ENCODE data around the gene NR2C1.

The NR2C1 gene

GRCh38 chr12:95055057-95055456 lies 18.4 kb downstream of the NR2C1 start:
- Histone ChIP-seq H3K4me3 (ENCODE audit: extremely low read depth, insufficient read depth, low read length, poor library complexity, severe bottlenecking) (no peak overlapping the region), H3K9me3 (ENCODE audit: control insufficient read depth, low read length) (no peaks in the 10 kb centered on the region), H3K36me3 (ENCODE audit: control insufficient read depth, insufficient read depth, low read length) (peaks cover 87% of the 10 kb centered on the region), H3K27ac (ENCODE audit: low read depth, low read length, severe bottlenecking) (no peak overlapping the region), H3K4me1 (ENCODE audit: control insufficient read depth, insufficient read depth, low read length, poor library complexity, severe bottlenecking) (no peaks in the 10 kb centered on the region)
- no CpG with 5 or more reads among the region's 2 CpGs for WGBS, 2 experiments (ENCODE audit: insufficient coverage in 2 of 2)

- 89% methylated on average over 1 of the region's 2 CpGs; no CpG with 5 or more reads in 1 of the 2 experiments for WGBS, 2 experiments (ENCODE audit: insufficient coverage in 2 of 2)
- H3K27ac ChIP-seq (ENCODE audit: low read depth, low read length, severe bottlenecking), result no peak overlapping the region
- peaks cover 86% of the 10 kb centered on the region for H3K36me3 ChIP-seq (ENCODE audit: control insufficient read depth, insufficient read depth, low read length)
- H3K9me3 ChIP-seq (ENCODE audit: control insufficient read depth, low read length), result no peaks in the 10 kb centered on the region
- no peak overlapping the region for H3K4me3 ChIP-seq (ENCODE audit: extremely low read depth, insufficient read depth, low read length, poor library complexity, severe bottlenecking)
- no peaks in the 10 kb centered on the region for H3K4me1 ChIP-seq (ENCODE audit: control insufficient read depth, insufficient read depth, low read length, poor library complexity, severe bottlenecking)
Observed at GRCh38 chr12:95054206-95054605, 19.2 kb downstream of the NR2C1 start.

GRCh38 chr12:95051241-95051640 lies 22.2 kb downstream of the NR2C1 start:
- 83 to 100% methylated on average over 1 to 2 of the region's 4 CpGs for WGBS, 2 experiments (ENCODE audit: insufficient coverage in 2 of 2)
- H3K36me3 ChIP-seq (ENCODE audit: control insufficient read depth, insufficient read depth, low read length), result peaks cover 77% of the 10 kb centered on the region
- H3K4me3 ChIP-seq (ENCODE audit: extremely low read depth, insufficient read depth, low read length, poor library complexity, severe bottlenecking), result no peak overlapping the region
- no peak overlapping the region for H3K27ac ChIP-seq (ENCODE audit: low read depth, low read length, severe bottlenecking)
- H3K9me3 ChIP-seq (ENCODE audit: control insufficient read depth, low read length), result no peaks in the 10 kb centered on the region
- H3K4me1 ChIP-seq (ENCODE audit: control insufficient read depth, insufficient read depth, low read length, poor library complexity, severe bottlenecking), result no peaks in the 10 kb centered on the region

GRCh38 chr12:95037906-95038305 lies 35.5 kb downstream of the NR2C1 start:
- no peak overlapping the region for H3K27ac ChIP-seq (ENCODE audit: low read depth, low read length, severe bottlenecking)
- H3K9me3 ChIP-seq (ENCODE audit: control insufficient read depth, low read length), result no peaks in the 10 kb centered on the region
- no peaks in the 10 kb centered on the region for H3K4me1 ChIP-seq (ENCODE audit: control insufficient read depth, insufficient read depth, low read length, poor library complexity, severe bottlenecking)
- H3K36me3 ChIP-seq (ENCODE audit: control insufficient read depth, insufficient read depth, low read length), result peaks cover 59% of the 10 kb centered on the region
- WGBS, 2 experiments (ENCODE audit: insufficient coverage in 2 of 2), result no CpG with 5 or more reads among the region's 2 CpGs
- H3K4me3 ChIP-seq (ENCODE audit: extremely low read depth, insufficient read depth, low read length, poor library complexity, severe bottlenecking), result no peak overlapping the region

- no CpG with 5 or more reads among the region's 1 CpG for WGBS, 2 experiments (ENCODE audit: insufficient coverage in 2 of 2)
- H3K36me3 ChIP-seq (ENCODE audit: control insufficient read depth, insufficient read depth, low read length), result peaks cover 67% of the 10 kb centered on the region
- no peaks in the 10 kb centered on the region for H3K4me1 ChIP-seq (ENCODE audit: control insufficient read depth, insufficient read depth, low read length, poor library complexity, severe bottlenecking)
- H3K9me3 ChIP-seq (ENCODE audit: control insufficient read depth, low read length), result no peaks in the 10 kb centered on the region
- no peak overlapping the region for H3K27ac ChIP-seq (ENCODE audit: low read depth, low read length, severe bottlenecking)
- no peak overlapping the region for H3K4me3 ChIP-seq (ENCODE audit: extremely low read depth, insufficient read depth, low read length, poor library complexity, severe bottlenecking)
Observed at GRCh38 chr12:95034750-95035149, 38.7 kb downstream of the NR2C1 start.

- WGBS, 2 experiments (ENCODE audit: insufficient coverage in 2 of 2), result 80 to 100% methylated on average over 1 to 2 of the region's 2 CpGs
- Histone ChIP-seq H3K9me3 (ENCODE audit: control insufficient read depth, low read length) (no peaks in the 10 kb centered on the region), H3K4me1 (ENCODE audit: control insufficient read depth, insufficient read depth, low read length, poor library complexity, severe bottlenecking) (no peaks in the 10 kb centered on the region), H3K36me3 (ENCODE audit: control insufficient read depth, insufficient read depth, low read length) (peaks cover 31% of the 10 kb centered on the region), H3K27ac (ENCODE audit: low read depth, low read length, severe bottlenecking) (no peak overlapping the region), H3K4me3 (ENCODE audit: extremely low read depth, insufficient read depth, low read length, poor library complexity, severe bottlenecking) (no peak overlapping the region)
Observed at GRCh38 chr12:95022477-95022876, 50.9 kb downstream of the NR2C1 start.

GRCh38 chr12:95017482-95017881 lies 55.9 kb downstream of the NR2C1 start:
- Histone ChIP-seq H3K9me3 (ENCODE audit: control insufficient read depth, low read length) (no peaks in the 10 kb centered on the region), H3K4me1 (ENCODE audit: control insufficient read depth, insufficient read depth, low read length, poor library complexity, severe bottlenecking) (no peaks in the 10 kb centered on the region), H3K36me3 (ENCODE audit: control insufficient read depth, insufficient read depth, low read length) (peaks cover 5% of the 10 kb centered on the region), H3K4me3 (ENCODE audit: extremely low read depth, insufficient read depth, low read length, poor library complexity, severe bottlenecking) (no peak overlapping the region), H3K27ac (ENCODE audit: low read depth, low read length, severe bottlenecking) (no peak overlapping the region)
- WGBS, 2 experiments (ENCODE audit: insufficient coverage in 2 of 2), result 100% methylated on average over 1 of the region's 1 CpG; no CpG with 5 or more reads in 1 of the 2 experiments

GRCh38 chr12:95016120-95016519 lies 57.3 kb downstream of the NR2C1 start:
- no peak overlapping the region for H3K4me3 ChIP-seq (ENCODE audit: extremely low read depth, insufficient read depth, low read length, poor library complexity, severe bottlenecking)
- WGBS, 2 experiments (ENCODE audit: insufficient coverage in 2 of 2), result no CpG with 5 or more reads among the region's 2 CpGs
- H3K27ac ChIP-seq (ENCODE audit: low read depth, low read length, severe bottlenecking), result no peak overlapping the region

GRCh38 chr12:95014554-95014953 lies 58.9 kb downstream of the NR2C1 start:
- no peak overlapping the region for H3K27ac ChIP-seq (ENCODE audit: low read depth, low read length, severe bottlenecking)
- no peaks in the 10 kb centered on the region for H3K9me3 ChIP-seq (ENCODE audit: control insufficient read depth, low read length)
- no peaks in the 10 kb centered on the region for H3K36me3 ChIP-seq (ENCODE audit: control insufficient read depth, insufficient read depth, low read length)
- H3K4me3 ChIP-seq (ENCODE audit: extremely low read depth, insufficient read depth, low read length, poor library complexity, severe bottlenecking), result no peak overlapping the region
- H3K4me1 ChIP-seq (ENCODE audit: control insufficient read depth, insufficient read depth, low read length, poor library complexity, severe bottlenecking), result no peaks in the 10 kb centered on the region

More at GRCh38 chr12:95016120-95016519, 57.3 kb downstream of the NR2C1 start:
- no peaks in the 10 kb centered on the region for H3K9me3 ChIP-seq (ENCODE audit: control insufficient read depth, low read length)
- no peaks in the 10 kb centered on the region for H3K4me1 ChIP-seq (ENCODE audit: control insufficient read depth, insufficient read depth, low read length, poor library complexity, severe bottlenecking)
- no peaks in the 10 kb centered on the region for H3K36me3 ChIP-seq (ENCODE audit: control insufficient read depth, insufficient read depth, low read length)

- H3K4me1 ChIP-seq (ENCODE audit: control insufficient read depth, insufficient read depth, low read length, poor library complexity, severe bottlenecking), result no peaks in the 10 kb centered on the region
- peaks cover 8% of the 10 kb centered on the region for H3K9me3 ChIP-seq (ENCODE audit: control insufficient read depth, low read length)
- H3K36me3 ChIP-seq (ENCODE audit: control insufficient read depth, insufficient read depth, low read length), result peaks cover 4% of the 10 kb centered on the region
- no peak overlapping the region for H3K27ac ChIP-seq (ENCODE audit: low read depth, low read length, severe bottlenecking)
- 71% methylated on average over 2 of the region's 4 CpGs; no CpG with 5 or more reads in 1 of the 2 experiments for whole genome bisulfite sequencing, 2 experiments (ENCODE audit: insufficient coverage in 2 of 2)
- H3K4me3 ChIP-seq (ENCODE audit: extremely low read depth, insufficient read depth, low read length, poor library complexity, severe bottlenecking), result no peak overlapping the region
Observed at GRCh38 chr12:95006206-95006605, 67.2 kb downstream of the NR2C1 start.

GRCh38 chr12:95004610-95005009 lies 68.8 kb downstream of the NR2C1 start:
- Histone ChIP-seq H3K4me1 (ENCODE audit: control insufficient read depth, insufficient read depth, low read length, poor library complexity, severe bottlenecking) (no peaks in the 10 kb centered on the region), H3K36me3 (ENCODE audit: control insufficient read depth, insufficient read depth, low read length) (peaks cover 18% of the 10 kb centered on the region), H3K27ac (ENCODE audit: low read depth, low read length, severe bottlenecking) (no peak overlapping the region), H3K9me3 (ENCODE audit: control insufficient read depth, low read length) (peaks cover 8% of the 10 kb centered on the region), H3K4me3 (ENCODE audit: extremely low read depth, insufficient read depth, low read length, poor library complexity, severe bottlenecking) (no peak overlapping the region)
- 100% methylated on average over 1 of the region's 2 CpGs; no CpG with 5 or more reads in 1 of the 2 experiments for WGBS, 2 experiments (ENCODE audit: insufficient coverage in 2 of 2)
